Stomach (tissue), 9 donors: ENCODE measurements around the gene JUN. TPM values are rescaled to one million over a fixed set of nuclear protein-coding genes. Genes with fewer than 3 reads are reported as not detected.

ENCODE experiments used
- DNase-seq, 2 donors: peaks; one replicate each; pipeline versions ENCODE4 v3.0.0 to v3.0.0-alpha.2; 2013 to 2019
- H3K27ac ChIP-seq, 5 donors: fragments of 200-600 bp in 4 of 5; sonication (generic) in 4 of 5; one replicate each; pipeline ENCODE4 v1.5.1; 2013 to 2019; ENCODE audit warnings: mild to moderate bottlenecking in 1 of 5, moderate library complexity in 1 of 5
- H3K27me3 ChIP-seq, 3 donors: fragments of 200-600 bp; sonication (generic); one replicate each; pipeline ENCODE4 v1.5.1; 2017 to 2019; ENCODE audit warnings: mixed run types in 1 of 3
- H3K36me3 ChIP-seq, 4 donors: fragments of 200-600 bp; sonication (generic); 1 replicate in 3 of 4; 2 replicates in 1 of 4; pipeline ENCODE4 v1.5.1; 2016 to 2019
- H3K4me1 ChIP-seq, 4 donors: fragments of 200-600 bp; sonication (generic); one replicate each; pipeline ENCODE4 v1.5.1; 2016 to 2019
- H3K4me3 ChIP-seq, 4 donors: fragments of 200-600 bp; sonication (generic) in 3 of 4; one replicate each; pipeline ENCODE4 v1.5.1; 2016 to 2019; ENCODE audit warnings: mild to moderate bottlenecking in 1 of 4
- H3K9me3 ChIP-seq, 4 donors: fragments of 200-600 bp; sonication (generic); one replicate each; pipeline ENCODE4 v1.5.1; 2016 to 2019
- CTCF ChIP-seq, 7 experiments: fragments of 450-650 bp in 4 of 7; fragments of 200-600 bp in 3 of 7; sonication (generic) in 3 of 7; IDR thresholded peaks; one replicate each; pipeline ENCODE4 v1.5.1; 2016 to 2019; ENCODE audit warnings: antibody characterized with exemption in 7 of 7, control low read depth in 2 of 7, mild to moderate bottlenecking in 1 of 7
- EP300 ChIP-seq: sonication (generic); formaldehyde crosslinking; IDR thresholded peaks from one replicate; pipeline ENCODE4 v1.6.1; 2017; ENCODE audit warnings: antibody characterized with exemption
- POLR2A ChIP-seq, 4 donors: fragments of 450-650 bp; IDR thresholded peaks; one replicate each; pipeline ENCODE4 v1.6.1; 2016; ENCODE audit warnings: antibody characterized with exemption in 4 of 4, control low read depth in 2 of 4, mild to moderate bottlenecking in 1 of 4, moderate library complexity in 1 of 4
- POLR2AphosphoS5 ChIP-seq, 3 donors: sonication (generic); formaldehyde crosslinking; IDR thresholded peaks; one replicate each; pipeline ENCODE4 v1.6.1; 2016; ENCODE audit warnings: antibody characterized with exemption in 3 of 3
- WGBS, 5 donors: extraction: QIAGEN DNeasy Blood & Tissue Kit in 3 of 5; methylation state at CpG; one replicate each; pipeline versions ENCODE4 v1.1.5 to v1.1.7; 2013 to 2018; 5-methylcytosine and 5-hydroxymethylcytosine counted together
- intact Hi-C: fragments of 100-400 bp; cut with DNase I; formaldehyde crosslinking; loops from one replicate; pipeline ENCODE4 v1.15.1; 2023; ENCODE audit warnings: low total_unique reads
- polyA plus RNA-seq, 3 donors: library from polyadenylated mRNA; stranded (reverse); fragments of 200-250 nt; gene quantifications; one replicate each; pipeline ENCODE4 v1.2.3, GENCODE V29; 2013
- total RNA-seq, 5 donors: library from RNA; depleted of rRNA; stranded (reverse); fragments of >200 nt; gene quantifications; one replicate each; pipeline versions ENCODE4 v1.1.0 to v1.2.3, GENCODE V29; 2014 to 2016
- donor health status: healthy with polysubstance abuse.
- donor health status: Bipolar disorder and iron deficiency.
- donor health status: healthy.

JUN gene
- total and polyA plus RNA-seq, 8 donors, result 64.9 to 382 (median 170) TPM

- no peaks in the 10 kb centered on the region for H3K36me3 ChIP-seq
- 81 to 87% (median 85%) methylated on average over 2 of the region's 2 CpGs for WGBS, 5 donors
- no peak overlapping the region for H3K4me3 ChIP-seq
- H3K27me3 ChIP-seq, result no peaks in the 10 kb centered on the region
- no peak for TF ChIP-seq CTCF (IDR thresholded peaks at IDR 0.05)
- TF ChIP-seq EP300, result no peak
- no peak for TF ChIP-seq POLR2A (IDR thresholded peaks at IDR 0.05)
- TF ChIP-seq POLR2AphosphoS5 (IDR thresholded peaks at IDR 0.05), result no peak
- no peaks in the 10 kb centered on the region for H3K9me3 ChIP-seq
- DNase-seq, result no peak
- H3K27ac ChIP-seq, result no peak overlapping the region
- peaks cover 0 to 25% (median 4%) of the 10 kb centered on the region in 4 donors for H3K4me1 ChIP-seq
- intact Hi-C loops, result no loop called here
Observed at GRCh38 chr1:58765441-58765840, 18.4 kb downstream of the JUN start.

GRCh38 chr1:58765006-58765405 is 18.8 kb downstream of the JUN start:
- H3K36me3 ChIP-seq, result no peaks in the 10 kb centered on the region
- intact Hi-C loops, result no loop called here
- no peak for TF ChIP-seq POLR2AphosphoS5 (IDR thresholded peaks at IDR 0.05)
- TF ChIP-seq POLR2A (IDR thresholded peaks at IDR 0.05), result no peak
- TF ChIP-seq CTCF (IDR thresholded peaks at IDR 0.05), result no peak
- no peak for TF ChIP-seq EP300
- H3K9me3 ChIP-seq, result no peaks in the 10 kb centered on the region
- no peaks in the 10 kb centered on the region for H3K27me3 ChIP-seq
- H3K4me3 ChIP-seq, result no peak overlapping the region
- DNase-seq, result no peak
- no peak overlapping the region for H3K27ac ChIP-seq
- H3K4me1 ChIP-seq, result peaks cover 0 to 25% (median 4%) of the 10 kb centered on the region in 4 donors

- H3K27me3 ChIP-seq, result no peaks in the 10 kb centered on the region
- peaks cover 0 to 23% (median 4%) of the 10 kb centered on the region in 4 donors for H3K4me1 ChIP-seq
- TF ChIP-seq CTCF (IDR thresholded peaks at IDR 0.05), result no peak
- no peak for TF ChIP-seq POLR2AphosphoS5 (IDR thresholded peaks at IDR 0.05)
- no peak for TF ChIP-seq EP300
- TF ChIP-seq POLR2A (IDR thresholded peaks at IDR 0.05), result no peak
- DNase-seq, result no peak
- no peaks in the 10 kb centered on the region for H3K36me3 ChIP-seq
- intact Hi-C loops, result no loop called here
- H3K9me3 ChIP-seq, result no peaks in the 10 kb centered on the region
- H3K4me3 ChIP-seq, result no peak overlapping the region
- no peak overlapping the region for H3K27ac ChIP-seq
- 44 to 52% (median 45%) methylated on average over 3 of the region's 3 CpGs for WGBS, 5 donors
Observed at GRCh38 chr1:58764294-58764978, 19.4 kb downstream of the JUN start.

- H3K9me3 ChIP-seq, result no peaks in the 10 kb centered on the region
- H3K27ac ChIP-seq, result no peak overlapping the region
- no peaks in the 10 kb centered on the region for H3K36me3 ChIP-seq
- no peak for DNase-seq
- peaks cover 0 to 16% (median 0%) of the 10 kb centered on the region in 4 donors for H3K4me1 ChIP-seq
- TF ChIP-seq POLR2AphosphoS5 (IDR thresholded peaks at IDR 0.05), result no peak
- TF ChIP-seq EP300, result no peak
- no peak for TF ChIP-seq POLR2A (IDR thresholded peaks at IDR 0.05)
- TF ChIP-seq CTCF (IDR thresholded peaks at IDR 0.05), result no peak
- 82 to 89% (median 88%) methylated on average over 3 of the region's 3 CpGs for WGBS, 5 donors
- H3K27me3 ChIP-seq, result no peaks in the 10 kb centered on the region
- no peak overlapping the region for H3K4me3 ChIP-seq
- intact Hi-C loops, result no loop called here
Observed at GRCh38 chr1:58763214-58763613, 20.6 kb downstream of the JUN start.
